Mesothelial cell of epicardium (in vitro differentiated cells): ENCODE results near the gene PPARGC1A. TPM values are rescaled to one million over a fixed set of nuclear protein-coding genes. Genes with fewer than 3 reads are reported as not detected.

Experiments
- DNase-seq, 2 experiments: peaks; one replicate each; pipeline ENCODE4 v3.0.0; 2021; ENCODE audit warnings: low spot score in 2 of 2; ENCODE audit not compliant: unreplicated experiment in 2 of 2
- H3K27ac Mint-ChIP-seq: 2 replicates; pipeline ENCODE4 v1.8.0; 2021; ENCODE audit warnings: mixed read lengths
- H3K27me3 Mint-ChIP-seq: 2 replicates; pipeline ENCODE4 v1.8.0; 2021; ENCODE audit warnings: low read depth, mixed read lengths
- H3K36me3 Mint-ChIP-seq: 2 replicates; pipeline ENCODE4 v1.8.0; 2021; ENCODE audit warnings: mixed read lengths
- H3K4me1 Mint-ChIP-seq: 2 replicates; pipeline ENCODE4 v1.8.0; 2021; ENCODE audit warnings: mixed read lengths
- H3K4me3 Mint-ChIP-seq: 2 replicates; pipeline ENCODE4 v1.8.0; 2021; ENCODE audit warnings: mild to moderate bottlenecking, moderate library complexity, mixed read lengths
- H3K9me3 Mint-ChIP-seq: 2 replicates; pipeline ENCODE4 v1.8.0; 2021; ENCODE audit warnings: mixed read lengths
- CTCF ChIP-seq: fragments of 200-600 bp; sonication (generic); IDR thresholded peaks from one replicate; pipeline ENCODE4 v1.5.0; 2021; ENCODE audit warnings: antibody characterized with exemption; ENCODE audit not compliant: unreplicated experiment
- total RNA-seq: library from RNA; stranded (reverse); gene quantifications from 3 replicates; pipeline ENCODE4 v1.2.1, GENCODE V29; 2021

Gene PPARGC1A
- total RNA-seq, 1 donor from 2014 or later, result 3.7 TPM

DNA sequence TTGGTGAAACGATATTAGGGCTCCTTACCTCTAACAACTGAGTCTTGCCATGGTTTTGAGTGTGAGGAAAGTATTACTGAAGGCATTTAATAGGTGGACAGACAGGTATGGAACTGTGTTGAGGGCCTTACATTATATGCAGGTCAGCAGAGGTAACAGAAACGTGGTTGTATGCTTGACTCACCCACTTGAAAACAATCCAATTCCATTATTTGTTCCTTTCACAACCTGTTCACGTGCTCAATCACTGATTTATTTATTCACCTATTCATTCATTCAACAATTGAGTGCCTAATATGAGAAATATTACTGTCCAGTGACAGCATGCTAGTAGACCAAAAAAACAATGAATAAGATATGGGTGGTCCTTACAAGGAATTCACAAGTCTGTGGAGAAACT lies 33.3 kb upstream of the PPARGC1A start:
- no peak for TF ChIP-seq CTCF
- Mint-ChIP-seq H3K27ac (no peak overlapping the region), H3K27me3 (peaks cover 2% of the 10 kb centered on the region), H3K4me3 (no peak overlapping the region), H3K36me3 (no peaks in the 10 kb centered on the region), H3K9me3 (no peaks in the 10 kb centered on the region), H3K4me1 (peaks cover 10% of the 10 kb centered on the region)
- no peak for DNase-seq

DNA sequence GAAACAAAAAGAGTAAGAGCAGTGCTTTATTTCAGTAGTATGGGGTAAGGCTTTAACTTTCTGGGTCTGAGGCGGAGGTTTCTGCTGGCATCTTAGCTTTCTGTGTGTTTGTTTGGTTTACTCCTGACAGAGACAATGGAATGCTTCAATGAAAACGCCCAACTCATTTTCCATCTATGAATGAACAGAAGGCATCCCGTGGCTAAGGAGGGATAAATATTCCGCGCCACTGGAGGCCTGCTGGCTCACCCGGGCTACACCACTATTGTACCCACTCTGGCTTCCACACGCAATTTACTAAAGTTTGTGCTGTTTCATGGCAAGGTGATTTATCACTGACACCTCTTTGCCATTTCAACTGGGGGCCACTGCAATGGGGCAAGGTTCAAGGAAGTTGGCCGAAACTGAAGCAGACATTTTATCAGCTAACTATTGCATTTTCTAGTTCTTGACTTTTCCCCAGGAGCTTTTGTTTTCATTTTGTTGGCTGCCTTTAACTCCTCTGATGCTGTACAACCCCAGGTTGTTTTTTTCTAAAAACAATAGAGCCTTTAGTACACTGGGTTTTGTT lies 32.8 kb upstream of the PPARGC1A start:
- DNase-seq, result no peak
- Mint-ChIP-seq H3K9me3 (no peaks in the 10 kb centered on the region), H3K4me3 (no peak overlapping the region), H3K27me3 (peaks cover 2% of the 10 kb centered on the region), H3K27ac (no peak overlapping the region), H3K4me1 (peaks cover 10% of the 10 kb centered on the region), H3K36me3 (no peaks in the 10 kb centered on the region)
- TF ChIP-seq CTCF, result no peak

- Mint-ChIP-seq H3K4me3 (no peak overlapping the region), H3K27ac (no peak overlapping the region), H3K4me1 (peaks cover 10% of the 10 kb centered on the region), H3K9me3 (no peaks in the 10 kb centered on the region), H3K36me3 (no peaks in the 10 kb centered on the region), H3K27me3 (peaks cover 2% of the 10 kb centered on the region)
- DNase-seq, result no peak
- TF ChIP-seq CTCF, result no peak
These were observed 32.2 kb upstream of the PPARGC1A start for GRCh38 chr4:23922013-23922412.

GRCh38 chr4:23921447-23921845 lies 31.6 kb upstream of the PPARGC1A start:
- no peak for DNase-seq
- no peak overlapping the region for H3K4me3 Mint-ChIP-seq
- no peak overlapping the region for H3K27ac Mint-ChIP-seq
- H3K27me3 Mint-ChIP-seq, result peaks cover 2% of the 10 kb centered on the region
- H3K9me3 Mint-ChIP-seq, result no peaks in the 10 kb centered on the region
- H3K36me3 Mint-ChIP-seq, result no peaks in the 10 kb centered on the region
- TF ChIP-seq CTCF, result no peak
- H3K4me1 Mint-ChIP-seq, result peaks cover 10% of the 10 kb centered on the region

GRCh38 chr4:23920716-23921446 lies 31.0 kb upstream of the PPARGC1A start:
- TF ChIP-seq CTCF, result no peak
- H3K27me3 Mint-ChIP-seq, result peaks cover 2% of the 10 kb centered on the region
- H3K27ac Mint-ChIP-seq, result no peak overlapping the region

More at GRCh38 chr4:23920716-23921446, 31.0 kb upstream of the PPARGC1A start:
- Mint-ChIP-seq H3K9me3 (no peaks in the 10 kb centered on the region), H3K4me1 (peaks cover 10% of the 10 kb centered on the region), H3K36me3 (no peaks in the 10 kb centered on the region), H3K4me3 (no peak overlapping the region)
- no peak for DNase-seq
